GM12873 (cell line): ENCODE measurements around the gene NRN1.

ENCODE experiments used
- CTCF ChIP-seq: IDR thresholded peaks from 2 replicates; pipeline ENCODE4 v1.5.1; 2012; ENCODE audit warnings: low read depth, mild to moderate bottlenecking, moderate library complexity, low read length, control low read depth; ENCODE audit not compliant: insufficient read depth; ENCODE audit errors: missing control alignments

NRN1 gene, protein sequence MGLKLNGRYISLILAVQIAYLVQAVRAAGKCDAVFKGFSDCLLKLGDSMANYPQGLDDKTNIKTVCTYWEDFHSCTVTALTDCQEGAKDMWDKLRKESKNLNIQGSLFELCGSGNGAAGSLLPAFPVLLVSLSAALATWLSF

GRCh38 chr6:6006428-6007365, at the start of gene NRN1:
NRN1 (minus strand) TSS chr6:6006925; CDS start chr6:6006749, 176 bp downstream.
- no peak for TF ChIP-seq CTCF

- no peak for TF ChIP-seq CTCF
Observed at GRCh38 chr6:6052216-6052615, 45.5 kb upstream of the NRN1 start.

DNA sequence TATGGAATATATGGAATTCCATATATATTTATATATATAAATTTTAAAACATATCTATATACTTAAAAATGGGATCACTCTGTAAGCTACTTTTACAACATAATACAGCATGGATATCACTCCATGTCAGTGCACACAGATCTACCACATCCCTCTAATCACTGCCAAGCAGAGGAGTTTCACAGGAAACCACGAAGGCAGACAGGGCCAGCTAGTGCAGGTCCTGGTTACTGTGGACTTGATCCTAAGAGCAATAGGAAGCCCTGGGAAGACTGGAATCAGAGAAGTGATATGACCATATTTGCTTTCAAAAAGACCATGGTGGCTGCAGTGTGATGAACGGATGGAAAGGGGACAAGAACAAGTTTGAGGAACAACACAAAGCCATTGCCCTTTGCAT, 40.0 kb upstream of the NRN1 start:
- TF ChIP-seq CTCF = no peak

DNA sequence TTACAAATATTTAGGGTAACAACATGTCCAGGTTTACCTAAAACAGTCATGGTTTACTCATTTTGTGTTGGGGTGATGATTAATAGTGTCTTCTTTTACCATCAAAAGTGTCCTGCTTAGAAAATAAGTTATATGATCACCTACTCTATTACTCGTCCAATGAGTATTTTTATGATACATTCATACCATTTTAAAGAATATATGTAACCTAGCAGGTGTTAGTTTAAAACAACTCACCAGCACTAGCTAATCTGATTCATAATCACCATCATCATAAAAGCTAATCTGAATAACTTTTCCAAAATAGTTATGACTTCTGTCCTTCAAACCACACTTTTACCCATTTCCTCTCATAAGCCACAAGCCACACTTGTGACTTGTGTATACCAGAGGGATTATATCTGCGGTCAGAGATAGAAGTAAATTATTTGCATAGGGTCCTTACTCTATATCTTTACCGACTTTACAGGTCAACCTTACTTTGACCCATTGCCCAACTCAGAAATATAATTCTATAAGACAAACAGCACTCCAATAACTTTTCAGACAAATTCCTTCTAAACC, 33.3 kb upstream of the NRN1 start:
- TF ChIP-seq CTCF = no peak

DNA sequence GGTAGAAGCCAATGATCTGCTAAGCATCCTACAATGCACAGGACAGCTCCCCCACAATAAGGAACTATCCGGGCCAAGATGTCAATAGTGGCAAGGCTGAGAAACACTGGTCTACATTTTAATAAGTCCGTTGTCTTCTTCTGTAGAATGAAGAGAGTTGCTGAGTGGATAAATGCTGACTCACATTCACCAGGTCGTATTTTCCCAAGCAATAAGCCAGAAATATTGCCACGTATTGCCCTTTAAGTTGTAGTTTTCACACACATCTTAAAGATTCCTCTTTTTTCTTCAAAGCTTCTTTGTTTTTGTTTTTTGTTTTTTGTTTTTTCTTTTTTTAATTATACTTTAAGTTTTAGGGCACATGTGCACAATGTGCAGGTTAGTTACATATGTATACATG, 30.5 kb upstream of the NRN1 start:
- no peak for TF ChIP-seq CTCF

DNA sequence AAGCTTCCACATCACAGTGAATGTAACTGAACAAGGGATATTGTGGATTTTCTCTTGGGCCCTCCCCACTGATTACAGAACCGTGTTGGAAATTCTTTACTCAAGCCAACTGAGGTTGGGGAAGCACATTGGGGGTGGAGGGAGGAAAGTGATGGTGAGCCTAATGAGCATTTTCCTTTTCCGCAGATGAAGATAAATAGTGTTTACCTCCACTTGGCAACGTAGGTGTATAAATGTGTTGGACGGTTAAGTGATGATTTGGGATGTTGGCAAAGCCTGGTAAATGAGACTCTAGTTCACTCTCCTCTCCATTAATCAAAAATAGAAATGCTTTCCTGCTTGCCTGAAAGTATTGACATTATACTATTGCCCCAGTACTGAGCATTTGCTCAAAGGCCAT, 27.1 kb upstream of the NRN1 start:
- TF ChIP-seq CTCF = no peak

DNA sequence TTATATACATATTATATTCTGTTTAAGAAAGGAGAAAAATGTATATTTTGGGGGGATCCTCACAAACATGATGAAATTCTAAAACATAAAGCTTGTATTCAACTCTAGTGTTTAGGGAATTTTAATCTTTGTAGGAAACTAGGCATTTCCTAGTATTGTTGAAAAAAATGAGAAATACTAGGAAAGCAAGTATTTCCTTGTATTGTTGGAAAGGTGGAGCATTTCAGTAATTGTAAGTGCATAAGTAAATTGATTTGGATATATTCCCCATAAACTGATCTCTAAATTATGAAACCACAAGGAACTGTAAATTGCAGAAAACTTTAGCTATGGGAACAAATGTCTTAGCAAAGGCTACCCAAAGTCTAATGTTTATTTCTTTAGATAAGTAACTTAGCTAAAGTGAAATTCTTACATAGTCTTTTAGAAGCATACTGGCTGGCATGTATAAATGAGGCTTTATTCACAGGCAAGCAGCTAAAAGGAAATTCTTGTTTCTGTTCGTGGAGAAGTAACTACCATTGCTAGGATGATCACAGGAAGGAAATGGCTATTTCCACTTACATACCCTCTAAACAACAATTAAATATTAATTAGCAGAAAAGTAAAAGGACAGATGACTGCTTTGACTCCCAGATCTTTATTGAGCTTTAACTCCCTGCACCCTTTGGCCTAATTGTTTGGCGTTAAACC, 19.9 kb upstream of the NRN1 start:
- TF ChIP-seq CTCF = no peak
